GM12873 (cell line): ENCODE data around the gene VPS4B.

ENCODE experiments used
- TF ChIP-seq, protein P1 (sequence below): IDR thresholded peaks from 2 replicates; pipeline ENCODE4 v1.5.1; 2012; ENCODE audit warnings: low read depth, mild to moderate bottlenecking, moderate library complexity, low read length, control low read depth; ENCODE audit not compliant: insufficient read depth; ENCODE audit errors: missing control alignments

VPS4B gene

DNA sequence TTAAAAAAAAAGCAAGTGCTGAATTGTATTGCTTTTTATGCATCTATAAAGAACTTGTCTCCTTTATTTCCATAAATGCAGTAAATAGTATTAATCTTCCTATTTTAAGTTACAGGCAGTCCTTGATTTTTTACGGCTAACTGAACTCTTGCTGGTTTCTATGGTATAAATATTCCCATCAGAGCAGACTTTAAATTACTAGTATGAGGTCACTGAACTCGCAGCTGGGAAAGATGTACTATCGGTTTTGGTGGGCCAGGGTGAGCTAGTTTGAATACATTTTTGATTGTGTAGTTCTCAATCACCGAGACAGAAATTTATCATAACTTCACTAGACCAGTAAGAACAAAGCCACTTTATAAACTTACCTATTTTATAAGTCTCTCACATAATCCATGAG is 34.4 kb downstream of the VPS4B start:
- TF ChIP-seq, protein P1, sequence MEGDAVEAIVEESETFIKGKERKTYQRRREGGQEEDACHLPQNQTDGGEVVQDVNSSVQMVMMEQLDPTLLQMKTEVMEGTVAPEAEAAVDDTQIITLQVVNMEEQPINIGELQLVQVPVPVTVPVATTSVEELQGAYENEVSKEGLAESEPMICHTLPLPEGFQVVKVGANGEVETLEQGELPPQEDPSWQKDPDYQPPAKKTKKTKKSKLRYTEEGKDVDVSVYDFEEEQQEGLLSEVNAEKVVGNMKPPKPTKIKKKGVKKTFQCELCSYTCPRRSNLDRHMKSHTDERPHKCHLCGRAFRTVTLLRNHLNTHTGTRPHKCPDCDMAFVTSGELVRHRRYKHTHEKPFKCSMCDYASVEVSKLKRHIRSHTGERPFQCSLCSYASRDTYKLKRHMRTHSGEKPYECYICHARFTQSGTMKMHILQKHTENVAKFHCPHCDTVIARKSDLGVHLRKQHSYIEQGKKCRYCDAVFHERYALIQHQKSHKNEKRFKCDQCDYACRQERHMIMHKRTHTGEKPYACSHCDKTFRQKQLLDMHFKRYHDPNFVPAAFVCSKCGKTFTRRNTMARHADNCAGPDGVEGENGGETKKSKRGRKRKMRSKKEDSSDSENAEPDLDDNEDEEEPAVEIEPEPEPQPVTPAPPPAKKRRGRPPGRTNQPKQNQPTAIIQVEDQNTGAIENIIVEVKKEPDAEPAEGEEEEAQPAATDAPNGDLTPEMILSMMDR, result no peak

DNA sequence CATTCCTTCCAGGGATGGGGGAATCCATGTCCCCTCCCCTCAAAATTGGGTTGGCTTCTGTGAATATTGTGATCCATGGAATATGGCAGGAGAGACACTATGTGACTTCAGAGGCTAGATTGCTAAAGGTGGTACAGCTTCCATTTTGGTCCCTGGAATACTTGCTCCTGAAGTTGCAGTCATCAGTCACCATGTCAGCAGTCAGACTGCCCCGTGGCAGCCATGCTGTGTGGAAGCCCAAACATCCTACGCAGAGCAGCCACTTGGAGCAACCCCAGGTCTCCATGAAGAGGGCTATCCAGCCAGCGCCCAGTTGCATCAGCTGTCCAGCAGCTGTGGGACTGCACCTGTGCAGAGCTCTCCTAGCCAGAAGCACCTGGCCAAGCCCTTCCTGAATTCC is 39.4 kb downstream of the VPS4B start:
- TF ChIP-seq, protein P1, result no peak

DNA sequence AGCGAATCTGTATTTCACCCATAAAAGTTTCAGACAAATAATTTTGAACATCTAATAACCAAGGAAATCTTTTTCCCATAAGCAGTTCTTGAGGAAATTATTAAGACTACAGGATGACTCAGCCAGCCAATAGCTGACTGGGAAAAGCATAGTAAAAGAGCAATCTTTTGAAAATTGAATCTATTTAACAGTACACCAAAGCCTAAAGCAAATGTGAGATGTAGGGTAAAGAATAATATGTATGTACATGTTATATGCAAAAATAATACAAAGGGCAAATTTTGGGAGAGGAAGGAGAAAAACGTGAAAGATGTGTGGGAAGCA is 42.7 kb downstream of the VPS4B start:
- TF ChIP-seq, protein P1, result no peak

DNA sequence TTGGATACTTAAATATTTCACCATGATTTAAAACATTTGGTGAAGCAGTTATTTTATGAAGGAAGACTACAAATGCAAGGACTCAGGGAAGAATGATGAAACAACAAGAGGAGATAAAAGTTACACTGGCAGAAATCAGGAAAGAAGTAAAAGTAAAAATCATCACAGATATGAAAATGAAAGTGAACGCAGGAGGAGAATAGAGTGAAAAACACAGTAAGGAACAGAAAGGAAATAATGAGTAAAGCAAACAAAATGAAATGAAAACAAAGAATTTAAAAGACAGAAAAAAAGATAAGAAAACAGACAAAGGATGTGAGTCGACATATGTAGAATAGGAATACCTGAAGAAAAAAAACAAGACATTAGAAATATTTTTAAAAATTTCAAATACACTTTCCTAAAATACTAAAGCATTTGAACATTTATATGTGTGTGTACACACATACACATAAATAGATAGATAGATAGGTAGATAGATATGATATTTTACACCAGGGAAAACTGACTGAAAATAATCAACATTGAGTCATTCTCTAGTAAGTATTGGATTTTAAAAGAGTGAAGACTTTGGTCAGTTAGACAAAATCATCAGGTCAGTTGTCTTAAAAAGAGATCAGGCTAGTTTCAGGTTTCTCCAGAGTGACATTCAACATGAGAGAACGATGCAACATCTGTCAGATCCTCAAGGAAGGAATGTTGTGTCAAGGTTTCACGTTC is 43.2 kb downstream of the VPS4B start:
- TF ChIP-seq, protein P1, result no peak

DNA sequence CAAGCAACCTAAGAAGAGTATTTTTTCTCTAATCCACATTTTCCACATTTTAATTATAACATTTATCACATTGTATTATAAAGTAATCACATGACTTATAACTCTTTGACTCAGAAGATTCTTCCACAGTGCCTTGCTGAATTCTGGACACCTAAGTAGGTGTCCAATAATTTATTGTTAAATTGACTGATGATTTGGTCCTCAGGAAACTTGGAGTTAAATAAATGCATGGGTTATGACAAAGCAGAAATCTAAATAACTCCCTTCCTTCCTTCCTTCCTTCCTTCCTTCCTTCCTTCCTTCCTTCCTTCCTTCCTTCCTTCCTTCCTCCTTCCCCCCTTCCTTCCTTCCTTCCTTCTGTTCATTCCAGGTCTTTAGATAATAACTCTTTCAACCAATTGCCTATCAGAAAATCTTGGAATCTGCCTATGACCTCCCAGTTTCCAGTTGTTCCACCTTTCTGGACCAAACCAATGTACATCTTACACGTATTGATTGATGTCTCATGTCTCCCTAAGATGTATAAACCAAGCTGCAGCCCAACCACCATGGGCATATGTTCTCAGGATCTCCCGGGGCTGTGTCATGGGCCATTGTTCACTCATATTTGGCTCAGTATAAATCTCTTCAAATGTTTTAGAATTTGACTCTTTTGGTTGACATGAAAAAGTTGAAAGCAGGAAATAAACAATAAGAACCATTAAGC is 44.8 kb downstream of the VPS4B start:
- TF ChIP-seq, protein P1, result no peak

DNA sequence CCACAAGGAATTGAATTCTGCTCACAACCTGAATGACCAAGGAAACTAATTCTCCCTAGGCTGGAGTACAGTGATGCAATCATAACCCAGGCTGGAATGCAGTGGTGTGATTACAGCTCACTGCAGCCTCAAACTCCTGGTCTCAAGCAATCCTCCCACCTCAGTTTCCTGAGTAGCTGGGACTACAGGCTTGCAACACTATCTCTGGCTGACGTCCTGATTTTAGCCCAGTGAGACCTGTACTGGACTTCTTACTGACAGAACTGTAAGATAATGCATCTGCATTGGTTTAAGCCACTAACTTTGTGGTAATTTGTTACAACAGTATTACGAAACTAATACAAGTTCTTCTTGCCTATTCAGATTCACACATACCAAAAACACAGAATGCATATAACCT is 45.7 kb downstream of the VPS4B start:
- TF ChIP-seq, protein P1, result no peak

DNA sequence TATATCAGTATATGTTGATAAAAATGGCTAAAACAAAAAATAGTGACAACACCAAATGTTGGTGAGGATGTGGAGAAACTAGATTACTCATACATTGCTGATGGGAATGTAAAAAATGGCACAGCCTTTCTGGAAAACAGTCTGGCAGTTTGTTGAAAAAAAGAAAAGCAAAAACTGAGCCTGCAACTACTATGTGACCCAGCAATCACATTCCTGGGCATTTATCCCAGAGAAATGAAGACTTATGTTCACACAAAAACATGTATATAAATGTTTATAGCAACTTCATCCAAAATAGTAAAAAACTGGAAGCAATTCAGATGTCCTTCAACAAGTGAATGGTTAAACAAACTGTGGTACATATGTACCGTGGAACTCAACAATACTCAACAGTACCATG is 47.7 kb downstream of the VPS4B start:
- TF ChIP-seq, protein P1, result no peak
